ELF-1 (cell line): ENCODE measurements around the gene PIGA.

Source experiments
- DNase-seq: peaks from one replicate; pipeline ENCODE4 v3.0.0-alpha.2; 2016; ENCODE audit warnings: low read depth, low spot score

Gene PIGA, protein sequence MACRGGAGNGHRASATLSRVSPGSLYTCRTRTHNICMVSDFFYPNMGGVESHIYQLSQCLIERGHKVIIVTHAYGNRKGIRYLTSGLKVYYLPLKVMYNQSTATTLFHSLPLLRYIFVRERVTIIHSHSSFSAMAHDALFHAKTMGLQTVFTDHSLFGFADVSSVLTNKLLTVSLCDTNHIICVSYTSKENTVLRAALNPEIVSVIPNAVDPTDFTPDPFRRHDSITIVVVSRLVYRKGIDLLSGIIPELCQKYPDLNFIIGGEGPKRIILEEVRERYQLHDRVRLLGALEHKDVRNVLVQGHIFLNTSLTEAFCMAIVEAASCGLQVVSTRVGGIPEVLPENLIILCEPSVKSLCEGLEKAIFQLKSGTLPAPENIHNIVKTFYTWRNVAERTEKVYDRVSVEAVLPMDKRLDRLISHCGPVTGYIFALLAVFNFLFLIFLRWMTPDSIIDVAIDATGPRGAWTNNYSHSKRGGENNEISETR

DNA sequence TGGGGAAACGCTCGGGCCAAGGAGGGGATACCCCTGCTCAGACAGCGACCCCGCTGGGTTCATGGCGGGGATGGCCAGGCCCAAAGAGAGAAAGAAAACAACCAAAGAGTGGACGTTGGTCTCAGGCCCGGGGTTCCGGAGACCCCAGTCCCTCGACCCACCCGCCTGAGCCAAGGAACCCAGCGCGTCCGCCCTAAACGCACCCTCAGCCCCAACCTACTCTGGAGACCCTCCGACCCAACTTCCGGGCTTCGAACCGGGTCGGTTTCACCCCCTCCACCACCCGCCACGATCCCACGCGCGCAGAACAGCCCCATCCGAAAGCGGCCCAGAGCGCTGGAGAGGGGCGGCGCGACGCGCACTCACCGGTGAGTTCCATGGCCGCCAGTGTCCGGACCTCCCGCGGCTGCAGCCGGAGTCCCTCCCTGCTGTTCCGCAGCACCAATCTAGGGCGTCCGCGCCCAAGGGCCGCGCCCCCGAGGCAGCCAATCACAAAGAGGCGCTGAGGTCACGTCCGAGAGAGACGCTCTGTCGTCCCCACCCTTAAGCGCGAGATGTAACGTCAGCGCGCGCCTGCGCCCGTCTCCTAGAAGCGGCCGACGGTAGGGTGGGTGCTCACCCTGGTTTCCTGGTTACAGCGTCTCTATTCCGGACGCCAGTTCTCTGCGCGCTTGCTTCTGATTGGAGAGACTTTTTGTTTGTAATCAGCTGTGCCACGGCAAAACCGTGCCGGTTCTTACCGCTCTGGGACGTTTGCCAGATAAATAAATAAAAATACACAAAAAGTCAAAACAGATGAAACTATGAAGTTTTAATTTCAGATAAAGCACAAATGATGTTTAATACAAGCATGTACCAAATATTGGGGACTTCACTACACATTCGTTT, at the start of gene PIGA:
Gene PIGA, minus strand, starts transcription at position 389 of the 888 bp plus-strand sequence. CDS start 3,593 bp downstream, outside the sequence.
- peak; percentile 99 for DNase-seq

- no peak for DNase-seq
Observed at GRCh38 chrX:15384304-15384703, 49.0 kb upstream of the PIGA start, which contains the start of gene VEGFD. Gene VEGFD, minus strand, starts transcription at chrX:15384413. Its CDS starts 467 bp downstream, at chrX:15383946.

GRCh38 chrX:15382813-15383212, 47.5 kb upstream of the PIGA start:
- peak; percentile 3 for DNase-seq

DNA sequence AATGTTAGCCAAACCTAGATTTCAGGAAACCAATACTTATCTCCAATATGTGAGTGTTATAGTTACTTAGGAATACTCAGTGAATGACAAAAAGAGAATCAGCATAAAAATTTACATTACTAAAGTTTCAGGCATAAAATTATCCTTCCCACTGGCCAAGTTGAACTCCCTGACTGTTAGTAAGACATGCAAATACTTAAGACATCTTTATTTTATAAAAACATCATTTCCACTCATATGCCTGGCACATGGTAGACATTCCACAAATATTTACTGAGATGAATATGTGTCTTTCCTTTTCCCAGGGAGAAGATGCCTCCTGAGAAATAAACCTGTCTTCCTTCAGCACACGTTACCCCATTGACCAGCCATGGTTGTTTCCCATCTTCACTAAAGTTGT, 41.6 kb upstream of the PIGA start:
- no peak for DNase-seq

- DNase-seq = no peak
Observed at GRCh38 chrX:15373976-15374375, 38.7 kb upstream of the PIGA start.

- DNase-seq = no peak
Observed at GRCh38 chrX:15366506-15367352, 31.4 kb upstream of the PIGA start.

DNA sequence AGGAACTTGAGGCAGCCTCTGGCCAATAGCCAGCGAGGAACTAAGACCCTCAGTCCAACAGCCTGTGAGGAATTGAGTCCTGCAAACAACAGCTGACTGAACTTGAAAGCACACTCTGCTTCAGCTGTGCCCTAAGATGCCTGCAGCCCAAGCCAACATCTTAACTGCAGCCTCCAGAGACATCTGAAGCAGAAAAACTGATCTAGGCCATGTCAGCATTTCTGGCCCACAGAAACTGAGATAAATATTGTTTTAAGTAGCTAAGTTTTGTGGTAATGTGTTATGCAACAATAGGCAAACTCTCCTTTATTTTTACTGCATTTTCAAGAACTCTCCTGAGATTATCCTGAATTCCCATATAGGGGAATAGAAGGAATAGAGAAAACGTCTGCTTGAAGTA, 24.4 kb upstream of the PIGA start:
- DNase-seq = no peak

DNA sequence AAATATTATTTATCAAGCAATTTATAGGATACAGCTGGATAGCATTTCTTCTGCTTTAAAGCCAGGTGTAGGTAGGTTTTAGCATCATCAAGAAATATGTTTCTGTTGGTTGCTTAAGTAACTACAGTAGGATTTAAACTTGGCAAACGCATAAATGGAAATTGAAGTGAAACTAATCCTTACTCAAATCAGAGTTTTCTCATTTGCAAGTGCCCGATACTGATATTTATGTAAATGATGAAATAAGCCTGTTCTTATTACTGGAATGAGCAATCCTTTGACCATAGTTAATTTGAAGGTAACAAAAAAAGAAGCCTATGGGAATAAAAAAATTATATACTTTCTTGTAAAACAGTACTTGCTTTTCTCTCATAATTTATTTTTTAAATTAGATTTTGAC, 23.2 kb upstream of the PIGA start:
- no peak for DNase-seq

- DNase-seq = no peak
Observed at GRCh38 chrX:15356444-15356843, 21.1 kb upstream of the PIGA start.

DNA sequence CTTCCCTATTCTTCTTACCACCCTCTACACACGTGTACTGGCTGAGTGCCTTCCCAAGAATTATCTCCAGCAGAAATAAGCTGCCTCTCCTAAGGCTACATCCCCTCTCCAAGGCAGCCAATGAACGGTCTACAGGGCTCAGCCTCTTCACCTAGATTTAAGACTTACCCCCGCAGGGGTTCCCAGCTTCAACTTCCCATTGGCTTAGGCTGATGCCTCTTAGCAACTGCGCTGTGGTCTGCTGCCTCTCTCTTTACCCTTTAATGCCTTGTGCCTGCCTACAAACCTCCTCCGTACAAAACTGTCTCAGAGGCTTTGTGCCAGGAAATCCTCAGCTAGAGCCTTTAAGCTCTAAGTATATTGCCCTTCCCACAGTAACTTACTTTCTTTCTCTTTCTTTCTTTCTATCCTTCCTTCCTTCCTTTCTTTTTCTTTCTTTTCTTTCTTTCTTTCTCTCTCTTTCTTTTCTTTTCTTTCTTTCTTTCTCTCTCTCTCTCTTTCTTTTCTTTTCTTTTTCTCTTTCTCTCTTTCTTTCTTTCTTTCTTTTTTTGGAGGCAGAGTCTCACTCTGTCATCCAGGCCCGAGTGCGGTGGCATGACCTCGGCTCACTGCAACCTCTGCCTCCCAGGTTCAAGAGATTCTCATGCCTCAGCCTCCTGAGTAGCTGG, 15.1 kb upstream of the PIGA start:
- peak; percentile 54 for DNase-seq

DNA sequence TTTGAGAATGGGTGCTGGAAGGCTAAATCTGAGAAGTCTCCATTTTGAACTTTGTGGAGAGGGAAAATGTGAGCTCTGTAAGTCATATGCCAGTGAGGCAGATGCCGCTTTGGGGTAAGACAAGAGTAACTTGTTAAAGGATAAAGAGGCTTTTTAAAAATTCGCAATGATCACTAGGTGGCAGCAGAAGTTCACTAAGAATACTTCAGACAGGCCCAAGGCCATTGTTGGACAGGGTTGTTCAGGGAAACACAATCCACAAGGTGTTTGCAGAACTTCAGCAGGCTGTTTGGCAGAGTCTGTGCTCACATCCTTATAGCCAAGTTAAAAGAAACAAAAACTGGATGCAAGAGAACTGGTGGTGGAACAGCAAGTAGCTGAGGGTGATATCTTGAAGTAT, 13.7 kb upstream of the PIGA start:
- peak; percentile 58 for DNase-seq

DNA sequence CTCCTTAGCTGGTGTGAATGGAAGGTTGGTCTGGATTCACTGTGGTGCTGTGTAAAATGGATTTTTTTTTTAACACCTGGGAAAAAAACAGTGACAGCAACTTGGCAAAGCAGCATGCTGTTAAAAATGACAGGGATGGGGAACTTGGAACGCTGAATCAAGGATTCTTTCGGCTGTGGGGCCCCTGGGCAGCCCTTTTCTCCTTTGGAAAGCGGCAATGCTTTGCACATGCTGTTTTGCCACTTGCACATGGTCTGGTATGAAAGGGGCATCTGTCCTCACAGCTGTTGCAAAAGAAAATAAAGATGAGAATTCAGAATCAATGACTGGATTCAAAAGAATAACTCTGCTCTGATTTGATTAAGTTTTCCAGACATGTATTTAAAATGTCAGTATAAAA, 10.7 kb upstream of the PIGA start:
- DNase-seq = no peak

DNA sequence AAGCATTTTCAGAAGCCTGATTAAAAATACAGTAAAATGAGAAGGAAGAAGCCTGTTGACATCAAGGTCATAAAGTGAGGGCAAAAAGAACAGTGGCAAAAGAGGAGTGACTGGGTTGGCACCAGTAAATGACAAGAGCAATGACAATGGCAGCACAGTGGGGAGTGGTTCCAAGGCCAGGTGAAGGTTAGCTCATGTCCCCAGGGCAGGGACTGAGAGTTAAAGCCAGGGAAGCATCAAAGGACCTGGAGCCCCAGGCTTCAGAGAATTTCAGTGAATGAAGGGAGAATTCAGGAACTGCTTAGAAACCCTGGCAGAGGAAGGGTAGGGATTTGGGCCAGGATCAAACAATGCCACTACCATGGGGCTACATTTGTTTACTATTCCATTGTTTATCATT, 8.8 kb upstream of the PIGA start:
- peak; percentile 59 for DNase-seq

DNA sequence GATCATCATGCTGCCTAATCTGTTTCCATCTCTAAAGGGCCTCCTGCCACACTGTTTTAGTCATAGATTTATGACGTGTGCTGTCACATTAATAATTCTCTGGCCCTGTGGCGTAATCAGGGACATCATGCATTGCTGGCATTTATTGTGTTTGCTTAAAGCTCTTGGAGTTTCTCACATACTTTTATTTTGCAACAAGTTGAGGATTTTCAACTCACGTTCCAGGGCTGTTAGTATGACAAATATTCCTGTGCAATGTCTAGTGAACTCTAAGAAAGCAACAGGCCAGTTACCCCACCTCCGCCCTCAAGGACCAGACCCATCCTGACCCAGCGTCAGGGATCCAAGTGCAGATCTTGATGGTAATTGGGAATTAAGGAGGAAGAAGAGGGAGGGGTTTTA, 7.8 kb upstream of the PIGA start:
- DNase-seq = no peak

DNA sequence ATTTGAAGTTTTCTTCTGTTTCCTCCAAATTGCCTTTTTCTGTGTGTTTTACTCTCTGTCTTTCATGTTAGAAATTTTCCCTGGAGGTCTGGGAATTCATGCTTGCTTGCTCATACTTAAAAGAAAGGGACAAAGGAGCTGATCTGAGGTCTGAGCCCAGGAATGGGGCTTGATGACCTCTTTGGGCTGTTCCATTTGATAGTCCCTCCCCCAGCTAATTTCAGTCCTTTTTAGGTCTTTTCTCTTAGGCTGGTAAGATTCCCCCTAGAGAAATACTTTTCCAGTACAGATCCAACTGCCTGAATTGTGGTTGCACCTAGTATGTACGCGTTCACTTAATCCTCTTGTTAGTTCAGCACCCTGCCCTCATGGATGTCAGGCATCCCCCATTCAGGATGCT, 5.5 kb upstream of the PIGA start:
- DNase-seq = no peak

GRCh38 chrX:15336023-15336413, 695 bp upstream of the PIGA start:
- peak; percentile 42 for DNase-seq

DNA sequence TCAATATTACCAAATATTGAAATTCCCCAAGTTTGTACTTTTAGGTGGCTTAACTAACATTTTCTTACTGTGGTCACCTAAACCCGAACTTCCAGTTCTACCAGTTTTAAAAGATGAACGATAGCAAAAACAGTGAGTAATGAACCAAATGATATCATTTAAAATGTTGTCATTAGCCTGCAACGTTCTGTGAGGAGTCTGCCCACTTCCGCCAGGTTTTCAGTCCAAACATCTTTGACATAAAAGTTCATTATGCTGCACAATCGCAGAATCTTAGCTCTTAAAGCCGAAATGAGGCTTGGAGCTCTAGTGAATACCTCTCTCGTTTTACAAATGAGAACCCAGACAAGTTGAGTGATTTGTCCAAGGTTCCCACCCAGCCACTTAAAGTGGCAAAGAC, 762 bp downstream of the PIGA start:
- DNase-seq = peak; percentile 6

DNA sequence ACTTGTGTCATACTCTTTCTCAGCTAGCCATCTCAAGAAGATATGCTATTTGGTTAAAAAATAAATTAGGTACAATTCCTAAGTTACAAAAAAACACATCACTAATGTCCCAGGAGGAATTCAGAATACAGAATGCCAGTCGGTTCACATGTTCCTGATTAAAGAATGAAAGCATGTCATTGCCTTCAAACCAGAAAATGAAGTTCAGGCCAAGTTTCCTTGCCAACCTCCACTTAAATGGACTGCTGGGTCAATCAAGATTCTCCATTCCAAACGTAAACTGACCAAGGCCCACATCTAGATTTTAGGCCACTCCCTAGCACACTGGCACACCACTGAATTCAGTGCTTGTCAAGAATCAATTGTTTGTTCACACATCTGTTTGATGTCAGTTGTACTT, 6.5 kb downstream of the PIGA start:
- DNase-seq = no peak

DNA sequence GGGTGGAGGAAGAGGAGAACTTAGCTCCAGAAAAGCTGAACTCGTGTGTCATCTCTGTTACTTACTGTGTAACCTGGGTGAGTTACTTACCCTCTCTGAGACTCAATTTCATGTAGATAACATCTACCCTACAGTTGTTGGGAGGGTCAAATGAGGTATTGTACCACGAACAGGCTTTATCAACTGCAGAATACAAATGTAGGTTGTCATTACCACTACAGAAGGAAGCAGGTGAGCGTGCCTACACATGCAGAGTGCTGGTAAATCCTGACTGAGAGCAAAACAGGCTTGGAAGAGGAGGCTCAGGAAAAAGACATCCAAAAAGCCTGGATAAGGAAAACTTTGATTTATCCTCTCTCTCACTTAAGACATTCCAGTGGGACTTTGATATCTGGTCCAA, 7.2 kb downstream of the PIGA start:
- DNase-seq = no peak

DNA sequence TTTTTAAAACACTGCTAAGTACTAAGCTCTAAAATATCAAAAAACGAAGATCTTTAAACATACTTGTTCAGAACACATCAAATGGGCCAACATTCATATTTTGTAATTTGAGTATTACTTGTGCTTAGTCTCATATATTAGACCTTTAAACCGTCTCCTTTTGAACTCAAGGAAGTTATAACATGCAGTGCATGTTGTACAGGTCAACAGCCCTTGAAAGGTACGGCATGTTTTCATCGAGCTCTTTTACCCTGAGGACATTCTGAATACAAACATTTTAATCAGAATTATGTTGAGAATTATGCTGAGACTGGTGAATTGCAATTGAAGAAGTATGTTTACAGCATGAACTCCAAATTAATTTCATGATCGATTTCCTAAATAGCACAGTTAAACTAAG, 12.9 kb downstream of the PIGA start:
- no peak for DNase-seq

GRCh38 chrX:15322072-15322471, 13.3 kb downstream of the PIGA start:
- no peak for DNase-seq
